ENCODE data around the gene PRDM10.
A peak's percentile ranks its signal among the peaks of the same experiment; 100 is the strongest.

Gene PRDM10

DNA sequence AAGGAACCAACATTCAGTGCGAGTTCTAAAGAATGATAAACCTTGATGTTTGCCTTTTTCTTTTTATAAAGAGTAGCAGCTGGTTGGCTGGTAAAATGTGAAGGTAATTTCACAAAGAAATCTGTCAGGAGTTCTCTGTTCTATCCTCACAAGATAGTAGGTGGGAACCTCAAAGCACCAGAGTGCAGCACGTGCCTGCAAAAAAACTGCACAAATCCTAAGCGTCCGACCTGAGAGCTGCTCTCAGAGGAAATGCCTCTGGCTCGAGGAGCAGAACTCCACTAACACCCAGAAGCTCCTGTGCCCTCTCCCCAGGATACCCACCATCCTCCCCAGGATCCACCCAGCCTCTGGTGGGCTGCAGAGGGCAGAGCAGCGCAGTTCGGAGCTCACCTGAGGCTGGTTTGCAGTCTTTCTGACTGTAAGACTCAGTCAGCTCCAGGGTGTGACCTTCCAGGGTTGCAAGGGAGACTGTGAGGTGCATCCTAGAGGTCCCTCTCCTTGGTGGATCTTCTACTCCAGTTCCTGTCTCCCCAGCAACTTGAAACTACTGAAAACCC is 23.5 kb downstream of the PRDM10 start:
- H3K4me3 ChIP-seq (replicated peaks in 1 of 2; ENCODE audit: low read depth in 2 of 2, low read length in 2 of 2) = no peak overlapping the region
- DNase-seq (ENCODE audit: low read depth in 2 of 2) = no peak
- TF ChIP-seq, protein P1, sequence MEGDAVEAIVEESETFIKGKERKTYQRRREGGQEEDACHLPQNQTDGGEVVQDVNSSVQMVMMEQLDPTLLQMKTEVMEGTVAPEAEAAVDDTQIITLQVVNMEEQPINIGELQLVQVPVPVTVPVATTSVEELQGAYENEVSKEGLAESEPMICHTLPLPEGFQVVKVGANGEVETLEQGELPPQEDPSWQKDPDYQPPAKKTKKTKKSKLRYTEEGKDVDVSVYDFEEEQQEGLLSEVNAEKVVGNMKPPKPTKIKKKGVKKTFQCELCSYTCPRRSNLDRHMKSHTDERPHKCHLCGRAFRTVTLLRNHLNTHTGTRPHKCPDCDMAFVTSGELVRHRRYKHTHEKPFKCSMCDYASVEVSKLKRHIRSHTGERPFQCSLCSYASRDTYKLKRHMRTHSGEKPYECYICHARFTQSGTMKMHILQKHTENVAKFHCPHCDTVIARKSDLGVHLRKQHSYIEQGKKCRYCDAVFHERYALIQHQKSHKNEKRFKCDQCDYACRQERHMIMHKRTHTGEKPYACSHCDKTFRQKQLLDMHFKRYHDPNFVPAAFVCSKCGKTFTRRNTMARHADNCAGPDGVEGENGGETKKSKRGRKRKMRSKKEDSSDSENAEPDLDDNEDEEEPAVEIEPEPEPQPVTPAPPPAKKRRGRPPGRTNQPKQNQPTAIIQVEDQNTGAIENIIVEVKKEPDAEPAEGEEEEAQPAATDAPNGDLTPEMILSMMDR (IDR thresholded peaks at IDR 0.05; ENCODE audit: low read depth, low read length) = no peak

DNA sequence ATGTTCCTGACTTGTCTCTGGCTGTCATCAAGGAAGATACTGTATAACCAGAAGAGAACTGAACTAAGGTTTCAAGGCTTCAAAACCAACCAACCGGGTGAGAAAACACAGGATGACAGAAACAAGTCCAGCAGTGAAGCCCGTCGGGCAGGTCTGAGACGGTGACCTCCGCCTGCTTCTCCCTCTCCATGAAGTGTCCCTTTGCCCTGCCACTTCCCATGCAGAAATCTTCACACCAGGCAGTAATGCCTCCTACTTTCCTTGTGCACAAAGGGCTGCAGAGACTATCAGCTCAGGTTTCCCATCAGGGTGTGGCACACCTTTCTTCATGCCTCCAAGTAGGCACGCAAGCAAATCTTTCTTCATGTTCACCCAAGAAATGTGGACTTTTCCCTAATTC is 24.2 kb downstream of the PRDM10 start:
- no peak overlapping the region for H3K4me3 ChIP-seq (replicated peaks in 1 of 2; ENCODE audit: low read depth in 2 of 2, low read length in 2 of 2)
- no peak for DNase-seq (ENCODE audit: low read depth in 2 of 2)
- TF ChIP-seq, protein P1 (IDR thresholded peaks at IDR 0.05; ENCODE audit: low read depth, low read length) = no peak

GRCh38 chr11:129976328-129976727 is 26.3 kb downstream of the PRDM10 start:
- TF ChIP-seq, protein P1 (IDR thresholded peaks at IDR 0.05; ENCODE audit: low read depth, low read length) = no peak
- no peak for DNase-seq (ENCODE audit: low read depth in 2 of 2)
- no peak overlapping the region for H3K4me3 ChIP-seq (replicated peaks in 1 of 2; ENCODE audit: low read depth in 2 of 2, low read length in 2 of 2)

GRCh38 chr11:129975543-129975942 is 27.1 kb downstream of the PRDM10 start:
- no peak for DNase-seq (ENCODE audit: low read depth in 2 of 2)
- no peak overlapping the region for H3K4me3 ChIP-seq (replicated peaks in 1 of 2; ENCODE audit: low read depth in 2 of 2, low read length in 2 of 2)
- TF ChIP-seq, protein P1 (IDR thresholded peaks at IDR 0.05; ENCODE audit: low read depth, low read length) = no peak

DNA sequence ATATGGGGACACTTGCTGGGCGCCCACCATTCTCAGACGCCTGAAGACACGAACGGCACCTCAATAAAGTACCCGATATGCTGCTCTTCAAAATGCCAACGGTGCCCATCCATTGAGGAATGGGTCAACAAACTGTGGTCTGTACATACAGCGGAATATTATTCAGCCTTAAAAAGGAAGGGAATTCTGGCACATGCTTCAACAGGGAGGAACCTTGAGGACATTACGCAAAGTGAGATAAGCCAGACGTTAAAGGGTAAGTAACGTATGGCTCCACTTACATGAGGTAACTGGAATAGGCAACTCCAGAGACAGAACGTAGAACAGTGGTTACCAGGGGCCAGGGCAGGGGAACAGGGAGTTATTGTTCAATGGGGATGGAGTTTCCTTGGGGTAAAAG is 28.0 kb downstream of the PRDM10 start:
- no peak for DNase-seq (ENCODE audit: low read depth in 2 of 2)
- TF ChIP-seq, protein P1 (IDR thresholded peaks at IDR 0.05; ENCODE audit: low read depth, low read length) = no peak
- H3K4me3 ChIP-seq (replicated peaks in 1 of 2; ENCODE audit: low read depth in 2 of 2, low read length in 2 of 2) = no peak overlapping the region

GRCh38 chr11:129974237-129974636 is 28.4 kb downstream of the PRDM10 start:
- TF ChIP-seq, protein P1 (IDR thresholded peaks at IDR 0.05; ENCODE audit: low read depth, low read length) = no peak
- H3K4me3 ChIP-seq (replicated peaks in 1 of 2; ENCODE audit: low read depth in 2 of 2, low read length in 2 of 2) = no peak overlapping the region
- DNase-seq (ENCODE audit: low read depth in 2 of 2) = peak in 1 of 2 donors; percentile 8

DNA sequence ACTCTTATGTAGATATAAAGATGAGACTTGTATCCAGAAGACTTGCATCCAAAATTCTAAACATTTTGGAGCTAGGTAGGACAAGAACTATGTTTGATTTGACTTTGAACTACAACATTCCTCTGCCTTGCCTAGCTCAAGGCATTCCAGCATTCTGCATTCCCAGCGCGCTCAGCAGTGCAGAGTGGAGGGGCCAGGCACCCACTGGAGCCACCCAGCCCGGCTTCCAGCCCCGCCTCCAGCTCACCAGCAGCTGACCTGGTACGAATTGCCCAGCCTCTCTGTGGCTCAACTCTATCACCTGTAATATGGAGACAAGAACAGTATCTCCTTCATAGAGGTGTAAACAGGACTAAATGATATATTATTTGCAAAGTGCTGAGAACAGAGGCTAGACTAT is 28.8 kb downstream of the PRDM10 start:
- H3K4me3 ChIP-seq (replicated peaks in 1 of 2; ENCODE audit: low read depth in 2 of 2, low read length in 2 of 2) = no peak overlapping the region
- DNase-seq (ENCODE audit: low read depth in 2 of 2) = no peak
- TF ChIP-seq, protein P1 (IDR thresholded peaks at IDR 0.05; ENCODE audit: low read depth, low read length) = no peak
